ENCODE data around the gene AGER. TPM values are rescaled to one million over a fixed set of nuclear protein-coding genes. Genes with fewer than 3 reads are reported as not detected.
A peak's percentile ranks its signal among the peaks of the same experiment; 100 is the strongest.

The AGER gene
- total and polyA plus RNA-seq, 2 of the 4 experiments (the other 2 are of a cell fraction), result 0.18 to 4.2 TPM

DNA sequence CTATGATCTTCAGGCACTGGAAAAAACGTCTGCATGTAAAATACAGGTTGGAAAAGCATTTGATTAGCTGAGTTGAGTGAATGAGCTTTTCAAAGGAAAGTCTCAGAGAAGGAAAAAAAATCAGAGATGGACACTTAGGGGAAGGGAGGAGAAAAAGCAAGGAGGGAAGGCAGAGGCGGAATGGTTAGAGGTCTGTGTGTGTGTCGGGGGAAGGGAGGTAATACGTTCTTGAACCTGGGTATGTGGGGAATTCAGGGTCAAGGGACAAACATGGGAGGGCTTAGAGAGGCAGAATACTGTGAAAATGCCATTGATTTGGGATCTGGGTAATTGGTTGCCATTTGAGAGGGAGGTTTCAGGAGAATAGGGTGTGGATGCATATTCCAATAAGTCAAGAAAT is 37.4 kb downstream of the AGER start:
- dilution Hi-C loops (cut with HindIII; ENCODE audit: low sequenced_read_pairs, unreplicated experiment), result no loop called here
- no TSS peak for BruUV-seq (replicated peaks)
- ChIA-PET CTCF (interaction anchor here (0.9 kb wide), 1 partner anchor 10 kb away, joined by 4 read pairs; no protein-coding TSS in a partner anchor), POLR2A (ENCODE audit: unreplicated experiment) (no interaction called here)
- H4K91ac ChIP-seq (ENCODE audit: insufficient read depth, low read depth, low read length), result no peak overlapping the region; the same call in 1 of the 2 replicates
- no peak overlapping the region for H3K4ac ChIP-seq (ENCODE audit: low read depth, low read length)
- peaks cover 4% of the 10 kb centered on the region; the same call in 1 of the 2 replicates for H3K4me1 ChIP-seq (ENCODE audit: control insufficient read depth, insufficient read depth, low read length)
- DNase-seq (no peak), ATAC-seq (ENCODE audit: low read depth) (no peak)
- intact Hi-C loops (cut with micrococcal nuclease), result no loop called here
- H3K79me1 ChIP-seq (ENCODE audit: low read depth in 1 of 2, low read length in 2 of 2), result no peaks in the 10 kb centered on the region
- no peak for TF ChIP-seq MAFK (IDR thresholded peaks at IDR 0.05; ENCODE audit: low read depth, low read length)
- TF ChIP-seq MAZ (IDR thresholded peaks at IDR 0.05; ENCODE audit: borderline replicate concordance, low read depth, low read length), result no peak
- peaks cover 2% of the 10 kb centered on the region; the same call in 1 of the 2 replicates for H3K9me3 ChIP-seq (ENCODE audit: control insufficient read depth, insufficient read depth, low read length)
- H3K4me2 ChIP-seq (ENCODE audit: low read depth, low read length), result no peak overlapping the region
- no peak overlapping the region for H4K8ac ChIP-seq (ENCODE audit: low read depth in 2 of 2, low read length in 2 of 2)
- H2BK15ac ChIP-seq (ENCODE audit: low read depth, low read length), result no peak overlapping the region
- peaks cover 2% of the 10 kb centered on the region; the same call in 1 of the 2 replicates for H3K36me3 ChIP-seq (ENCODE audit: control insufficient read depth, insufficient read depth, low read length)
- 6% methylated on average over 2 of the region's 4 CpGs; no CpG with 5 or more reads in 1 of the 2 experiments for WGBS, 2 experiments (ENCODE audit: extremely low coverage in 2 of 2, insufficient read length in 1 of 2)
- 0 out of 2 replicates have a peak, but pooled peaks cover 4% of the 10 kb centered on the region for H3K9me1 ChIP-seq (ENCODE audit: insufficient read depth, low read length)
- H3K4me3 ChIP-seq (ENCODE audit: insufficient read depth, low read depth, low read length), result no peak overlapping the region
- H2AFZ ChIP-seq (replicated peaks; ENCODE audit: low read length, poor library complexity), result no peak overlapping the region
- no peak overlapping the region for H3K14ac ChIP-seq (replicated peaks; ENCODE audit: low read depth, low read length)
- H4K5ac ChIP-seq (ENCODE audit: low read depth, low read length), result no peak overlapping the region
- H2BK120ac ChIP-seq (ENCODE audit: low read depth, low read length), result no peak overlapping the region
- in situ Hi-C loops (cut with MboI; ENCODE audit: low sequenced_read_pairs), result no loop called here
- no peak overlapping the region for H3K56ac ChIP-seq (ENCODE audit: extremely low read depth, insufficient read depth, low read length)
- 0 out of 2 replicates have a peak overlapping the region, but pooled peaks have one; percentile 17 for H3K9ac ChIP-seq (ENCODE audit: low read depth, low read length)
- no peak overlapping the region for H2AK5ac ChIP-seq (ENCODE audit: low read depth, low read length)
- H3K23ac ChIP-seq (ENCODE audit: low read depth, low read length), result no peak overlapping the region
- H3K27me3 ChIP-seq (ENCODE audit: control insufficient read depth, insufficient read depth, low read length), result peaks cover 27% of the 10 kb centered on the region
- H3K27ac ChIP-seq (ENCODE audit: insufficient read depth, low read length), result no peak overlapping the region
- no peak overlapping the region for H2BK20ac ChIP-seq (ENCODE audit: low read depth, low read length)
- H4K20me1 ChIP-seq (ENCODE audit: insufficient read depth, low read length), result no peaks in the 10 kb centered on the region
- H3K18ac ChIP-seq (ENCODE audit: low read depth, low read length), result no peak overlapping the region
- no peak overlapping the region for H2BK5ac ChIP-seq (ENCODE audit: low read depth, low read length, poor library complexity, severe bottlenecking)
- no peak overlapping the region for H2AK9ac ChIP-seq (replicated peaks; ENCODE audit: low read depth, low read length, poor library complexity)

Measured in IMR-90 (cell line).